Ramos (cell line): ENCODE results near the gene ZNF697.
"Not testable (repeated sequence)": the region's sequence is repeated elsewhere in the genome, so short reads cannot be mapped to it uniquely, and the experiment has no call there.

ENCODE experiments used
- in situ Hi-C: fragments of 300-500 bp; cut with MboI; formaldehyde crosslinking; loops from one replicate; pipeline ENCODE4 v1.14.3; 2022; ENCODE audit warnings: low sequenced_read_pairs; ENCODE audit not compliant: unreplicated experiment

Gene ZNF697

DNA sequence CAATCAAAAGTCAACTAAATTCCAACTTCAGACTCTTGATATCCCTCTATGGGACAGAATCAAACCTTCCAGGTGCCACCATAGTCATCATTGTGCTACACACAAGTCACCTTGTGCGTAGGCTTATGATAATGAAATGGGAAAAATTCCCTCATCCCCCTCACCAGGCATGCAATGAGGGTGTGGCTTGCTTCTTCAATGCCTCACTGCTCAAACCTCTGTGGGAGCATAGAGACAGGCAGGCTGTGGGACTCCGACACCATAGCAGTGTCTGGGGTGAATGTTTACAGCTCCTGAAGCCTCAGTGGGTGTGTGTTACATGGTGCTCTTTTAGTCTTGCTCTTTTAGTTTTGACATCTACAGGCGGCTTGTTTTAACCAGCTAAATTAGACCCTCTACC, 42.4 kb downstream of the ZNF697 start:
- in situ Hi-C loops: no loop called here

- in situ Hi-C loops: not testable (repeated sequence)
These were observed 43.0 kb downstream of the ZNF697 start for GRCh38 chr1:119605080-119605479.

- in situ Hi-C loops: no loop called here
These were observed 44.4 kb downstream of the ZNF697 start for GRCh38 chr1:119603695-119604094.

DNA sequence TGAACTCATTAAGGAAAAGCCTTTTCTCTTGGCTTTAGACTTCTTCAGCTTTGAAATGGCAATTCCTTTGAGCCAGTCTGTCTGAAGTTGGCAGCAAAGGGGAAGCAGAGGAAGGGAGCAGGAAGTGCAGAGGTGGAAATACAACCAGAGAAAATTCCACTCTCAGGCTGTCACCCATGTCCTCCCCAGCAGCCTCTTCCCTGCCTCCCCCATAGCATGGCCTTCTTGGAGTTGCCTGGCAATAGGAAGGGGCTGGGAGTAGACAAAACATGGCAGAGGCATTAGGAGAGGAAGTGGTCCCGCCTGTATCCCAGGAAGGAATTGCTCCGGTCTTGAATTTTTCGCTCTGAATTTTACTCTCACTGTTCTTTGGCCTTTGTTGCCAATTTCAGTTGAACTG, 44.8 kb downstream of the ZNF697 start:
- in situ Hi-C loops: not testable (repeated sequence)

- in situ Hi-C loops: not testable (repeated sequence)
These were observed 45.3 kb downstream of the ZNF697 start for GRCh38 chr1:119602789-119603188.

DNA sequence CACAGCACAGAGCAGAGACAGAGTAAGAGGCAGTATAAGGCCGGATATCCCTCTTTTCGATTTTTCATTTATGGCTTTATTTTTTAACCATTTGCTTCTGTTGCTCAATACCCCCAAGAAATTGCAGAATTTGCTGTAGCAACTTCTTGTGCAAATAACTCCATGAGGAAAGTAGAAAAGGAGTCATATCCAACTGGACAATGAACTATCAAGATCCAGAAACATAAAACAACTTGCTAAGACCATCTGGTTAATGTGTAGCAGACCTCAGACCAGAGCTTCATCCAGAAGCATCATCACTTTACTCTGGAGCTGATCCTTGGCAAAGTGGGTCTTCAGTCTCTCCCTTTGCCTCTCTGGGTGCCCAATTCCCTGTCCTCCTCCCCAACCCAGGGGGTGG, 45.9 kb downstream of the ZNF697 start:
- in situ Hi-C loops: no loop called here

DNA sequence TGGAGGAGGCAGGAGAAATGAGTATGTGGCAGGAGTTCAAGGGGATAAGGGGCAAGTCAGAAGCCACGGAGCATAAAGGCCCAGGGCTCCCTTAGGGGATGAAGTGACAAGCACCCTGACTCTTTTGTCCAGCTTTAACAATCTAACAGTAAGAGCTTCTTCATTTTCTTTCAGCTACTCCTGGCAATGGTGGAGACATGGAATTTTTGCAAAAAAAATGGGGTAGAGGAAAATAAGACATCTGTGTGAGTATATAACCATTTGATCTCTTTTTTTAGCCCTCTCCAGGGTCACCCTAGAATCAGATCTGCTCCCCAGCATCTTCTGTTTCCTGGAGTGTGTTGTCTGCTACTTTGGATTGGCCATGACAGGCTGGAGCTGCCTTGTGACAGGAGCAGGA, 47.1 kb downstream of the ZNF697 start:
- in situ Hi-C loops: no loop called here

DNA sequence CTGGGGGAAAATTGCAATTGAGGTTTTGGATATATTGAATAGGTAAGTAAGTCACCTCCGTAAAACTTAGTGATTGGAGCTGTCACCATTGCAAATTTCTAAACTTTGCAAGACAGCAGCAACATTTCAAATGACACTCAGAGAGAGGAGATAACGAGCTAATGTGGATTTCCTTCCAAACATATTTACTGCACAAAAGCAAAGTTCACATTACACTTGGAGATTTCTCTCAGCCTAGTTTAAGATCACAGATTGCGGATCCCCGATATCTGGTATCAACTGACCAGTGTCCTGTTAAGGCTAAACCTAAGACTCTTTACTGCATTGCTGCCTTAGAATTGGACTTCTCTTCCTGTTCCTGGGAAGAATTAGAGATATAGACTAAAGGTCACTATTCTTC, 47.5 kb downstream of the ZNF697 start:
- in situ Hi-C loops: no loop called here

DNA sequence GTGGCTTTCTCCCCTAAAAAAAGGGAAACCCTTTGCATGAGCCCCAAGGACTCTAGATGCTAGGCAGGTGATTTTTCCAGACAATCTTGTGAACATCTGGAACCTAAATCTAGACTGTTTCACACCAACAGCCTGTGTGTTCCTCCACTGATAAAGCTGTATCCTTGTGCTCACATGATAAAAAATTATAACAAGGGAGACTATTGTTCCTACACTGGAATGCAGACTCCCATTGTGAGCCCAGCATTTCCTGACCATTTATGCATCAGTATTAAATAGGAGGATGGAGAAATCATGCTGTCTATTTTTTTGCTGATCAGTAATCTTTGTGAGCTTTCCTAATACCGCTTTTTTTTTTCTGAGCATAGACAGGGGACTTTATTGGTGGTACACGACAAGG, 52.5 kb downstream of the ZNF697 start:
- in situ Hi-C loops: no loop called here

- in situ Hi-C loops: no loop called here
These were observed 52.9 kb downstream of the ZNF697 start for GRCh38 chr1:119595168-119595567.

- in situ Hi-C loops: no loop called here
These were observed 53.7 kb downstream of the ZNF697 start for GRCh38 chr1:119594376-119594775.

- in situ Hi-C loops: no loop called here
These were observed 54.3 kb downstream of the ZNF697 start for GRCh38 chr1:119593805-119594204.

- in situ Hi-C loops: no loop called here
These were observed 57.7 kb downstream of the ZNF697 start for GRCh38 chr1:119590393-119590792.

DNA sequence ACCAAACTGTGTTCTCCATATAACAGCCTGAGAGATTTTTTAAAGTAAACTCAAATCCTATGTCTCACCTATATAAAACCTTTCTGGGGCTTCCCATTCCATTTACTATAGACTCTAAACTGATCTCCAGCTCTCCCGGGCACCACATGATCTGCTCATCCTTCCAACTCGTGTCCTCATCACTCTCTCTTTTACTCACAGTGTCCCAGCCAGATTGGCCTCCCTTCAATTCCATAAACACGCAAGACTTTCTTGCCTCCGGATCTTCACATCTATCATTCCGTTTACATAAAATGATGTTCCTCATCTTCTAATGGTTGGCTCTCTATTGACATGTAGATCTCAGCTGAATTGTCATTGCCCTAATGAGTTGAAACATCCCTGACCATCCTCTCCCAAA, 59.4 kb downstream of the ZNF697 start:
- in situ Hi-C loops: no loop called here

GRCh38 chr1:119587341-119587740, 60.7 kb downstream of the ZNF697 start:
- in situ Hi-C loops: no loop called here

DNA sequence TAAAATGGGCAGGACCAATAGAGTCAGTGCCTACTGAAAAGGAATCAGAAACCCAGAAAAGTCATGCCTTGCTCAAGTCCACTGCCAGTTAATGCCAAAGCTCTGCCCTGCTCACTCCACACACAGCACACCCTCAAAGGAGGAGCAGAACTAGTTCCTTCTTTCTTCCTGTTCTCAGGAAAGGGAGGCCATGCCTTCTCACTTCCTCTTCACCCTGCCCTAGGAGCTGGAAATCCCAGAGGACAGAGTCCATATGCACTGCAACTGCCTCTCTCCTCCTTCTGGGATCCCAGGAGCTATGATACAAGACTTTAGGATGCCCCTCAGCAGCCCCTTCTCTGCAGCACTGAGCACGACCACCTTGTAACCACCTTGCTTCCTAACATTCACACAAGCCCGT, 62.3 kb downstream of the ZNF697 start:
- in situ Hi-C loops: not testable (repeated sequence)

- in situ Hi-C loops: no loop called here
These were observed 65.3 kb downstream of the ZNF697 start for GRCh38 chr1:119582801-119583200.

GRCh38 chr1:119581076-119581475, 67.0 kb downstream of the ZNF697 start:
- in situ Hi-C loops: not testable (repeated sequence)

DNA sequence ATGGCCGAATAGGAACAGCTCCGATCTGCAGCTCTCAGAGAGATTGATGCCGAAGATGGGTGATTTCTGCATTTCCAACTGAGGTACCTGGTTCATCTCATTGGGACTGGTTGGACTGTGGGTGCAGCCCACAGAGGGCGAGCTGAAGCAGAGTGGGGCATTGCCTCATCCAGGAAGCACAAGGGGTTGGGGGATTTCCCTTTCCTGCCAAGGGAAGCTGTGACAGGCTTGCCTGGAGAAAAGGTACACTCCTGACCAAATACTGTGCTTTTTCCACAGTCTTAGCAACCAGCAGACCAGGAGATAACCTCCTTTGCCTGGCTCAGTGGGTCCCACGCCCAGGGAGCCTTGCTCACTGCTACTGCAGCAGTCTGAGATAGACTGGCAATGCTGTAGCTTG, 74.2 kb downstream of the ZNF697 start:
- in situ Hi-C loops: no loop called here

GRCh38 chr1:119569930-119570622, 78.0 kb downstream of the ZNF697 start:
- in situ Hi-C loops: not testable (repeated sequence)
